GM12878 (cell line): Measurements from ENCODE around the gene RERG. TPM values are rescaled to one million over a fixed set of nuclear protein-coding genes. Genes with fewer than 3 reads are reported as not detected.

Source experiments
- ATAC-seq: fragments of 200-7000 bp; cut with Tn5 transposase; 3 replicates; pipeline ENCODE4 v1.9.1; 2020; ENCODE audit warnings: mild to moderate bottlenecking, moderate library complexity
- Bru-seq: library from RNA; stranded (reverse); fragments of 400-500 nt; gene quantifications from one replicate; lab custom pipeline; 2021; lab: Mats Ljungman, UMichigan
- BruChase-seq, 2 experiments: library from RNA; stranded (reverse); fragments of 400-500 nt; gene quantifications; one replicate each; lab custom pipeline; 2021; lab: Mats Ljungman, UMichigan
- BruUV-seq: library from RNA; stranded (reverse); fragments of 400-500 nt; replicated peaks from 2 replicates; lab custom pipeline; 2021; lab: Mats Ljungman, UMichigan
- CTCF ChIA-PET: fragments of 300-600 bp; sonication (Branson Sonifier 250); formaldehyde crosslinking; extraction: SDS; loops from one replicate; lab custom pipeline; 2021; ENCODE audit warnings: inconsistent platforms; lab: Yijun Ruan, JAX
- POLR2A ChIA-PET: fragments of 350-600 bp; formaldehyde crosslinking; extraction: SDS; loops from one replicate; lab custom pipeline; 2021; ENCODE audit warnings: inconsistent platforms; lab: Charles Lee
- RAD21 ChIA-PET: fragments of 300-600 bp; sonication (Branson Sonifier 250); formaldehyde crosslinking; loops from one replicate; lab custom pipeline; 2023; ENCODE audit warnings: antibody characterized with exemption; ENCODE audit not compliant: unreplicated experiment; lab: Charles Lee
- SMC1A ChIA-PET: fragments of 300-600 bp; sonication (Branson Sonifier 250); formaldehyde crosslinking; loops from one replicate; lab custom pipeline; 2023; ENCODE audit not compliant: unreplicated experiment, uncharacterized antibody; lab: Charles Lee
- DNase-seq: peaks from one replicate; pipeline ENCODE4 v3.0.0-alpha.2; 2011; ENCODE audit warnings: low read depth, low spot score
- FAIRE-seq: peaks from 3 replicates; lab custom pipeline; 2011; peaks lifted over from hg19 to GRCh38; lab: Jason Lieb, UNC
- H2AFZ ChIP-seq: 2 replicates; pipeline ENCODE4 v1.6.0; 2011; ENCODE audit warnings: low read depth, low read length, control low read depth; ENCODE audit not compliant: control insufficient read depth
- H3K27ac ChIP-seq: 2 replicates; pipeline ENCODE4 v1.5.1; 2011; ENCODE audit warnings: control low read depth; ENCODE audit not compliant: control insufficient read depth, insufficient read depth
- H3K27me3 ChIP-seq, 2 experiments: replicated peaks in 1 of 2; 2 replicates each; pipeline versions ENCODE4 v1.6.0 to v1.6.1; 2011; ENCODE audit warnings: low read length in 1 of 2; ENCODE audit not compliant: control insufficient read depth in 2 of 2, insufficient read depth in 2 of 2
- H3K36me3 ChIP-seq, 2 experiments: 2 replicates each; pipeline ENCODE4 v1.5.1; 2011; ENCODE audit warnings: low read length in 1 of 2; ENCODE audit not compliant: control insufficient read depth in 2 of 2, insufficient read depth in 2 of 2
- H3K4me1 ChIP-seq: 2 replicates; pipeline ENCODE4 v1.6.1; 2011; ENCODE audit warnings: mild to moderate bottlenecking, low read length, moderate library complexity, mixed read lengths; ENCODE audit not compliant: control insufficient read depth, insufficient read depth
- H3K4me2 ChIP-seq: 2 replicates; pipeline ENCODE4 v1.6.0; 2011; ENCODE audit warnings: control low read depth; ENCODE audit not compliant: control insufficient read depth, insufficient read depth
- H3K4me3 ChIP-seq: fragments of 200-600 bp; sonication (generic); 2 replicates; pipeline ENCODE4 v1.5.1; 2016
- H3K79me2 ChIP-seq: 2 replicates; pipeline ENCODE4 v1.6.0; 2011; ENCODE audit warnings: low read length; ENCODE audit not compliant: control insufficient read depth, insufficient read depth
- H3K9ac ChIP-seq: 2 replicates; pipeline ENCODE4 v1.8.0; 2011; ENCODE audit warnings: low read length, control low read depth, mixed read lengths; ENCODE audit not compliant: control insufficient read depth, insufficient read depth
- H3K9me3 ChIP-seq: replicated peaks from 3 replicates; pipeline ENCODE4 v1.5.1; 2011; ENCODE audit warnings: mild to moderate bottlenecking, low read length; ENCODE audit not compliant: control insufficient read depth, insufficient read depth
- H4K20me1 ChIP-seq: 2 replicates; pipeline ENCODE4 v1.6.0; 2011; ENCODE audit not compliant: control insufficient read depth, insufficient read depth
- BHLHE40 ChIP-seq, 2 experiments: fragments of 450-650 bp in 1 of 2; IDR thresholded peaks; 2 replicates each; pipeline ENCODE4 v1.6.1; 2011 to 2017; ENCODE audit warnings: low read depth in 2 of 2, borderline replicate concordance in 1 of 2, improper control_type of control experiment in 1 of 2, low read length in 1 of 2, mild to moderate bottlenecking in 1 of 2
- CTCF ChIP-seq, 3 experiments: IDR thresholded peaks in 2 of 3; conservative IDR thresholded peaks in 1 of 3; 2 replicates each; pipeline ENCODE4 v1.5.1; 2011; ENCODE audit warnings: low read depth in 3 of 3, low read length in 3 of 3, mild to moderate bottlenecking in 3 of 3, control low read depth in 2 of 3, moderate library complexity in 2 of 3, inconsistent platforms in 1 of 3, mixed read lengths in 1 of 3; ENCODE audit not compliant: control insufficient read depth in 2 of 3, insufficient read depth in 1 of 3; ENCODE audit errors: extremely low read depth in 1 of 3
- E4F1 ChIP-seq: fragments of 450-650 bp; IDR thresholded peaks from 2 replicates; pipeline ENCODE4 v1.6.1; 2018; ENCODE audit warnings: borderline replicate concordance, mild to moderate bottlenecking; ENCODE audit not compliant: partially characterized antibody
- HCFC1 ChIP-seq: fragments of 150-350 bp; IDR thresholded peaks from 2 replicates; pipeline ENCODE4 v1.6.1; 2014; ENCODE audit warnings: low read length
- IKZF1 ChIP-seq: fragments of 450-650 bp; conservative IDR thresholded peaks from 2 replicates; pipeline ENCODE4 v1.6.1; 2017; ENCODE audit warnings: antibody characterized with exemption, mild to moderate bottlenecking
- LARP7 ChIP-seq: fragments of 450-650 bp; IDR thresholded peaks from 2 replicates; pipeline ENCODE4 v1.6.1; 2017; ENCODE audit warnings: mild to moderate bottlenecking
- MEF2A ChIP-seq: IDR thresholded peaks from 2 replicates; pipeline ENCODE4 v1.6.1; 2011; ENCODE audit warnings: low read depth, mild to moderate bottlenecking, low read length, moderate library complexity; ENCODE audit not compliant: insufficient read depth
- RAD21 ChIP-seq: IDR thresholded peaks from 2 replicates; pipeline ENCODE4 v1.6.1; 2011; ENCODE audit warnings: mild to moderate bottlenecking, low read depth, low read length, moderate library complexity; ENCODE audit not compliant: insufficient read depth
- SMARCA5 ChIP-seq: fragments of 450-650 bp; IDR thresholded peaks from 2 replicates; pipeline ENCODE4 v1.6.1; 2017; ENCODE audit warnings: mild to moderate bottlenecking
- YY1 ChIP-seq: IDR thresholded peaks from 2 replicates; pipeline ENCODE4 v1.6.1; 2011; ENCODE audit warnings: low read depth, mild to moderate bottlenecking, low read length
- whole genome bisulfite sequencing: methylation state at CpG from one replicate; pipeline ENCODE4 v1.1.6; 2016; ENCODE audit warnings: low lambda C conversion rate; ENCODE audit not compliant: insufficient replicate concordance, insufficient coverage; ENCODE audit errors: missing lambda C conversion rate; 5-methylcytosine and 5-hydroxymethylcytosine counted together
- in situ Hi-C: fragments of 300-500 bp; cut with MboI; formaldehyde crosslinking; loops from 9 replicates; pipeline ENCODE4 v1.14.3; 2018; ENCODE audit warnings: mixed read lengths
- intact Hi-C: fragments of 100-400 bp; cut with micrococcal nuclease; formaldehyde crosslinking; loops from one replicate; pipeline ENCODE4 v1.14.2; 2022; ENCODE audit not compliant: unreplicated experiment
- long read RNA-seq, 2 experiments: library from polyadenylated mRNA; unstranded; transcript quantifications; one replicate each; pipeline ENCODE4 v2.0.0, GENCODE V29; 2019 to 2020
- polyA minus RNA-seq, 3 experiments: library from RNA; depleted of rRNA, polyadenylated mRNA; stranded (reverse); fragments of >200 nt; gene quantifications; 2 replicates each; pipeline ENCODE4 v1.2.3, GENCODE V29; 2011
- polyA plus RNA-seq, 11 experiments: library from polyadenylated mRNA; depleted of rRNA in 4 of 11; unstranded in 6 of 11; stranded (reverse) in 5 of 11; fragments of >200 nt; fragmentation: Nextera tagmentation in 4 of 11; fragmentation: Illumina TruSeq in 1 of 11; extraction: Ambion mirVana in 4 of 11; extraction: Trizol in 1 of 11; gene quantifications; 1 replicate in 1 of 11; 2 replicates in 10 of 11; pipeline versions ENCODE4 v1.2.1 to v1.2.3, GENCODE V29; 2011 to 2016; ENCODE audit warnings: inconsistent platforms in 2 of 11, missing spikeins in 2 of 11, low read depth in 1 of 11
- total RNA-seq, 4 experiments: library from RNA; depleted of rRNA in 3 of 4; stranded (reverse); fragments of >200 nt in 3 of 4; fragmentation: Illumina TruSeq in 1 of 4; extraction: Trizol in 1 of 4; gene quantifications; 2 replicates each; pipeline versions ENCODE4 v1.2.1 to v1.2.3, GENCODE V29; 2013 to 2021

RERG gene
- total RNA-seq (2013; cell fraction: nucleolus; rRNA removed): not detected in 2 replicates
- 0.16 TPM in 1 of 2 replicates, not detected in the other for total RNA-seq (2014; rRNA removed)
- 0.04 TPM in 1 of 2 replicates, not detected in the other for total RNA-seq (2014; rRNA removed; fragmentation: Illumina TruSeq; extraction: Trizol)
- total RNA-seq (2021): not detected in 2 replicates
- polyA plus RNA-seq (2011; ENCODE audit: low read depth): not detected
- polyA plus RNA-seq (2011; rRNA removed): 5.3 and 9.5 TPM in 2 replicates
- polyA plus RNA-seq (2011; cell fraction: cytosol; rRNA removed): 2.8 and 2.9 TPM in 2 replicates
- 3.1 and 3.3 TPM in 2 replicates for polyA plus RNA-seq (2011; cell fraction: nucleus; rRNA removed)
- polyA plus RNA-seq (2012): not detected in 2 replicates
- 0.03 TPM in 1 of 2 replicates, not detected in the other for polyA plus RNA-seq (2014; fragmentation: Illumina TruSeq; extraction: Trizol)
- under 1 TPM; 0.05 to 0.11 TPM for polyA plus RNA-seq (2014; fragmentation: Nextera tagmentation; extraction: Ambion mirVana)
- not detected in 2 replicates for polyA plus RNA-seq (2014; rRNA removed)
- polyA plus RNA-seq (2016; fragmentation: Nextera tagmentation; extraction: Ambion mirVana): not detected
- 6.4 and 6.6 TPM in 2 replicates for polyA minus RNA-seq (2011; rRNA and poly(A)+ RNA removed)
- 1.8 and 2.1 TPM in 2 replicates for polyA minus RNA-seq (2011; cell fraction: cytosol; rRNA and poly(A)+ RNA removed)
- 12.3 and 18.2 TPM in 2 replicates for polyA minus RNA-seq (2011; cell fraction: nucleus; rRNA and poly(A)+ RNA removed)
- percentile 6 among the genes with signal in this experiment for Bru-seq, nascent RNA
- BruChase-seq, experiment 1, labeled RNA remaining after a 6-hour chase: percentile 4 among the genes with signal in this experiment
- BruChase-seq, experiment 2, labeled RNA remaining after a 2-hour chase: percentile 12 among the genes with signal in this experiment
- long read RNA-seq, experiment 1, partial matches to known transcripts: 0 of 1 reads
- long read RNA-seq, experiment 1, other reads (novel, unspliced or antisense): 0 of 1 reads
- long read RNA-seq, experiment 2, transcript RERG-201 (5 exons, 2,264 nt): major isoform, 10 of 18 reads
- long read RNA-seq, experiment 2, partial matches to known transcripts: 0 of 18 reads
- long read RNA-seq, experiment 2, other reads (novel, unspliced or antisense): 6 of 18 reads

GRCh38 chr12:15220915-15221885 is at the start of gene RERG:
TSS of gene RERG (minus strand) at chr12:15221417. CDS start at chr12:15217489, 3,928 bp downstream.
- intact Hi-C loops (loop anchor here (2.0 to 5.0 kb wide), 4 partner anchors 70 to 499 kb away; partner anchors contain the start of gene ART4), in situ Hi-C loops (no loop called here)
- ChIA-PET RAD21 (interaction anchor here (0.9 to 2.1 kb wide), 7 partner anchors 40 to 375 kb away, joined by 3 to 6 read pairs (median 4); no protein-coding TSS in a partner anchor), POLR2A (no interaction called here), CTCF (interaction anchor here (0.7 to 4.0 kb wide), 28 partner anchors 8 to 498 kb away, joined by 3 to 28 read pairs (median 4); no protein-coding TSS in a partner anchor), SMC1A (interaction anchor here (0.6 to 1.9 kb wide), 6 partner anchors 8 to 576 kb away, joined by 3 to 5 read pairs (median 4); no protein-coding TSS in a partner anchor)
- Histone ChIP-seq H3K9ac (no peak within 1 kb of the TSS), H3K9me3 (no peaks in the 10 kb centered on the region), H3K79me2 (no peaks in the 10 kb centered on the region), H4K20me1 (no peaks in the 10 kb centered on the region), H3K4me1 (no peaks in the 10 kb centered on the region), H3K4me3 (no peak within 1 kb of the TSS), H2AFZ (no peak within 1 kb of the TSS; the same call in 1 of the 2 replicates), H3K4me2 (peak within 1 kb of the TSS; percentile 45; the same call in 1 of the 2 replicates), H3K27me3 (peaks cover 3% of the 10 kb centered on the region in 2 experiments; a peak in 3 of 4 replicates), H3K36me3 (no peaks in the 10 kb centered on the region), H3K27ac (no peak within 1 kb of the TSS)
- FAIRE-seq (no peak), ATAC-seq (peak; percentile 100), DNase-seq (peak; percentile 5)
- 26% methylated on average over 52 of the region's 55 CpGs for WGBS
- no TSS peak for BruUV-seq
- TF ChIP-seq RAD21 (peak; percentile 65), BHLHE40 (IDR thresholded peaks at IDR 0.05; ENCODE audit: borderline replicate concordance in 1 of 2, low read depth in 2 of 2, low read length in 1 of 2) (0 out of 4 replicates have a peak, but pooled peaks of 1 of the 2 experiments have one; percentile 23), YY1 (0 out of 2 replicates have a peak, but pooled peaks have one; percentile 14), E4F1 (no peak), LARP7 (0 out of 2 replicates have a peak, but pooled peaks have one; percentile 25), CTCF (IDR thresholded peaks at IDR 0.05 in 2 of 3, conservative IDR thresholded peaks at IDR 0.05 in 1 of 3; ENCODE audit: control insufficient read depth in 2 of 3, extremely low read depth in 1 of 3, insufficient read depth in 1 of 3, low read depth in 3 of 3, low read length in 3 of 3) (peak; percentile 84 to 92 (median 91); a peak in 5 of 6 replicates), MEF2A (no peak), IKZF1 (peak; percentile 43; the same call in 1 of the 2 replicates), SMARCA5 (peak; percentile 76), HCFC1 (no peak)
